Loucy (cell line): ENCODE data around the gene CRYGC.

Experiments
- CTCF ChIP-seq: fragments of 200-600 bp; sonication (generic); conservative IDR thresholded peaks from 2 replicates; pipeline ENCODE4 v1.5.1; 2014; ENCODE audit warnings: mild to moderate bottlenecking, antibody characterized with exemption, low read length
- EZH2phosphoT487 ChIP-seq: fragments of 200-600 bp; IDR thresholded peaks from 2 replicates; pipeline ENCODE4 v1.6.1; 2018; ENCODE audit warnings: antibody characterized with exemption, mild to moderate bottlenecking, moderate library complexity, borderline replicate concordance

GRCh38 chr2:208103616-208104015 lies 26.0 kb downstream of the CRYGC start:
- no peak for TF ChIP-seq CTCF
- TF ChIP-seq EZH2phosphoT487, result no peak
